ENCODE measurements around the gene LTF. TPM values are rescaled to one million over a fixed set of nuclear protein-coding genes. Genes with fewer than 3 reads are reported as not detected.

The LTF gene
- total RNA-seq, 1 donor: not detected

- H3K4me3 ChIP-seq (ENCODE audit: low read depth, low read length): no peak overlapping the region
- no peak for TF ChIP-seq CTCF (IDR thresholded peaks at IDR 0.05; ENCODE audit: insufficient read depth, low read length)
- DNase-seq (ENCODE audit: low read depth): no peak
These were observed 40.1 kb upstream of the LTF start for GRCh38 chr3:46504789-46505188.

DNA sequence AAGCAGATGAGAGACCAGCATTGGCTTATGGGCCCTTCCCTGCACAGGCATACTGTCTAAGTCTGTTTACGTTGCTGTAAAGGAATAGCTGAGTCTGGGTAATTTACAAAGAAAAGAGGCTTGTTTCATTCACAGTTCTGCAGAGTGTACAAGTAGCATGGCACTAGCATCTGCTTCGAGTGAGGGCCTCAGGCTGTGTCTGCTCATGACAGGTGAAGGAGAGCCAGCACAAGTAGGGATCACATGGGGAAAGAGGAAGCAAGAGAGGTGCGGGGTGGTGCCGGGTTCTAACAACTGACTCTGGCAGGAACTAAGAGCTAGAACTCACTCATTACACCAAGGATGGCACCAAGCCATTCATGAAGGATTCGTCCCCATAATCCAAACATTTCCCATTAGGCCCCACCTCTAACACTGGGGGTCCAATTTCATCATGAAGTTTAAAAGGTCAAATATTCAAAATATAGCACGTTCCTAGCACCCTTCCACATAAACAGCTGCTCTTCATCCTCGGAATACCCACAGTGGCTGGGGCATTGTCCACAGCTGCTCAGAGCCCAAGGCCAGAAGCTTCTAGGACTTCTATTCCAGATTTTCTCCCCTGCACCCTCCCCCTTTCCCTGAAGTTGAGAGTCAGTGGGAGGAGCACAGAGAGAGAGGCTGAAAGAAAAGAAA, 38.6 kb upstream of the LTF start:
- no peak for TF ChIP-seq CTCF (IDR thresholded peaks at IDR 0.05; ENCODE audit: insufficient read depth, low read length)
- DNase-seq (ENCODE audit: low read depth): peak; percentile 25
- no peak overlapping the region for H3K4me3 ChIP-seq (ENCODE audit: low read depth, low read length)

DNA sequence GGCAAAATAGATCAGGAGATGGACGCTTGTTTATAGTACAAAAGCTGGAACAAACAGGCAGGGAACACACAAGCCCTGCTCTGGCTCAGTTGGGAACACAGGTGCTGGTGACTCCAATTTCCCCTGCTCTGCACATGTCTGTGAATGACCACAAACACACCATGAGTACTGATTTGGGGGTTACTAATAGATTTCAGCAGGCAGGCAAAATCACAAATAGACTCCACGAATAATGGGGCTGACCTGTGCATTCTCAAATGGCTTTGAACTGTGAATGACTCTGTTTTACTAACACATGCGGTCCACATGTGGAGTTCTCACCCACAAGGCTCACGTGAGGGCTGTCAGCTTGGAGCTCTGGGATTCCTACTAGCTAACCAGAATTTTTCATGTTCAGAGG, 37.0 kb upstream of the LTF start:
- H3K4me3 ChIP-seq (ENCODE audit: low read depth, low read length): no peak overlapping the region
- TF ChIP-seq CTCF (IDR thresholded peaks at IDR 0.05; ENCODE audit: insufficient read depth, low read length): no peak
- DNase-seq (ENCODE audit: low read depth): no peak

DNA sequence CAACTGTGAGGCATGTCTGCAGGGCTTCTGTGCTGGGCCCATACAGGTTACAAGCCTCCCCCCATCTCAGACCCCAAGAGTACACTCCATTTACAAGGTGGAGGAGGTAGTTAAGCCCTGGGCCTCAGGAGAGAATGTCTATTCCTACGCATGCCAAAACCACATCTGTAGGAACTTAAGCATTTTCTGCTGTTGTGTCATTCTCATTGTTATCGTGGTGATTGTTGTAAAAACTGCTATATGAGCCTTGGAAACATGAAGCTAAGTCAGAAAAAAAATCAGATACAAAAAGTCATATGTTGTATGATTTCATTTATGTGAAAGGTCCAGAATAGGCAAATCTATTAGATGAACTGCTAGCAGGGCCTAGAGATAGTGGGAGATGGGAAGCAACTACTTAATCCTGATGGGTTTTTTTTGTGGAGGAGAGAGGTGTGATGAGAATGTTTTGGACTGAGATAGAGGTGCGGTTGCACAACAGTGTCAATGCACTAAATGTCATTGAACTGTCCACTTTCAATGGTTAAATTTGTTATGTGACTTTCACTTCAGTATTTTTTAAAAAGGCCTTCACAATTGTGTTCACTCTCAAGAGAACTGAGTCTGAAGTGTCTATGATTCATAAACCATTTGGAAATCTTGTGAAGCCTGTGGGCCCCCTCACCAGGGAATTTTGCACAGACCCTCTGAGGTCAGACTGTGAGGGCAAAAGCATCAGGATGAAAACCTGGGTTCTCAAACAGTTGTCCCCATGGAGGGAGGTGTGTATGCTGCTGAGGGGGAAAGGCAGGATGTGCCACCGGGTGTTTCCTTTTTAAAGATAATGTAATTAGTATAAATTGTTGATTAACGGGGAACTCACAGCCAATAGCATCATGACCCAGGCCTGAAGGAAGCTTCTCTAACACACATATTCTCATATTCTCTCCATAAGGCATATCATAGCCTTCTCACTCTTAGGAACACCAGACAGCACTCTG, 36.2 kb upstream of the LTF start:
- DNase-seq (ENCODE audit: low read depth): peak; percentile 94
- H3K4me3 ChIP-seq (ENCODE audit: low read depth, low read length): no peak overlapping the region
- no peak for TF ChIP-seq CTCF (IDR thresholded peaks at IDR 0.05; ENCODE audit: insufficient read depth, low read length)

GRCh38 chr3:46498916-46499519, 34.3 kb upstream of the LTF start:
- no peak overlapping the region for H3K4me3 ChIP-seq (ENCODE audit: low read depth, low read length)
- TF ChIP-seq CTCF (IDR thresholded peaks at IDR 0.05; ENCODE audit: insufficient read depth, low read length): no peak
- no peak for DNase-seq (ENCODE audit: low read depth)

DNA sequence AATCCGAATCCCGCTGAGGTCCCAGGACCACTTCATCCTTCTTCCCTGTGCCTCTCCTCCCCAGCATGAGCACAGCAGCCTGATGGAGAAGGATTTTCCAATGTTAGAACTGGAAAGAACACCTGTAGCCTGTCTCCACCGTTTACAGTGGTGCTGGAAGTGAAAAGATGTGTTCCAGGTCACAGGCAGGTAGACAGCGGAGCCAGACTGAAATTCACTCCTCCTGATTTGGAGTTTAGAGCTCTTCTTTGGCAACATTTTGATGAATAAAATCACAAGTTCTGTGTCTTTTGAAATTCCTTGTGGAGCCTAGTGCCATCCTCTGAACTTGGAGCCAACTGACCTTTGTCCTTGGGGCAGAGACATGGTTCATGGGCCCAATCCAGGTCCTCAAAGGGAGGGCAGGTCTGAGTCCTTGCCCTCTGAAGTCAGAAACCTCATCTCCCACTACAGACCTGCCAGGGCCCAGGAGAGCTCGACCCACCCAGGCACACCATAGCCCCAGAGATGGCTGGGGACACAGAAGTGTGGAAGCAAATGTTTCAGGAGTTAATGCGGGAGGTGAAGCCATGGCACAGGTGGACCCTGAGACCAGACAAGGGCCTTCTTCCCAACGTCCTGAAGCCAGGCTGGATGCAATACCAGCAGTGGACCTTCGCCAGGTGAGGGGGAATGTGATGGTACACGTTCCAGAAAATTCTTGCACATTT, 33.0 kb upstream of the LTF start, which contains the start of gene RTP3:
Gene RTP3, plus strand, starts transcription at position 421 of the 710 bp plus-strand sequence. Its CDS starts 87 bp downstream, at position 508.
- no peak for TF ChIP-seq CTCF (IDR thresholded peaks at IDR 0.05; ENCODE audit: insufficient read depth, low read length)
- no peak for DNase-seq (ENCODE audit: low read depth)
- H3K4me3 ChIP-seq (ENCODE audit: low read depth, low read length): no peak within 1 kb of the TSS
